SK-N-SH (cell line): Measurements from ENCODE around the gene RTCA. TPM values are rescaled to one million over a fixed set of nuclear protein-coding genes. Genes with fewer than 3 reads are reported as not detected.

Experiments used
- CTCF ChIA-PET: fragments of 300-600, 350-600 bp; formaldehyde crosslinking; extraction: SDS; loops from one replicate; lab custom pipeline; 2021; lab: Yijun Ruan, JAX
- POLR2A ChIA-PET: fragments of 350-600 bp; sonication (Branson Sonifier 250); formaldehyde crosslinking; extraction: SDS; loops from one replicate; lab custom pipeline; 2020; ENCODE audit warnings: antibody characterized with exemption, inconsistent platforms; lab: Yijun Ruan, JAX
- DNase-seq: peaks from one replicate; pipeline ENCODE4 v3.0.0; 2012
- H2AFZ ChIP-seq: fragments of 200-600 bp; sonication (generic); 2 replicates; pipeline ENCODE4 v1.8.1; 2016; ENCODE audit warnings: antibody characterized with exemption, mild to moderate bottlenecking, low read depth
- H3F3A ChIP-seq: fragments of 200-600 bp; sonication (generic); replicated peaks from 2 replicates; pipeline ENCODE3; 2016; ENCODE audit warnings: antibody characterized with exemption, mild to moderate bottlenecking; ENCODE audit not compliant: insufficient read depth
- H3K27ac ChIP-seq, 2 experiments: fragments of 200-500 bp in 1 of 2; fragments of 200-600 bp in 1 of 2; sonication (Bioruptor generic) in 1 of 2; sonication (generic), shearing (Covaris generic) in 1 of 2; 2 replicates each; pipeline versions ENCODE4 v1.5.1 to v1.6.1; 2014 to 2016; ENCODE audit warnings: low read depth in 2 of 2, inconsistent platforms in 1 of 2, low read length in 1 of 2, mild to moderate bottlenecking in 1 of 2, mixed read lengths in 1 of 2
- H3K27me3 ChIP-seq: fragments of 200-600 bp; sonication (generic), shearing (Covaris generic); 2 replicates; pipeline ENCODE4 v1.6.1; 2016; ENCODE audit warnings: mixed run types; ENCODE audit not compliant: insufficient read depth
- H3K36me3 ChIP-seq, 2 experiments: fragments of 200-500 bp in 1 of 2; fragments of 200-600 bp in 1 of 2; sonication (Bioruptor generic) in 1 of 2; sonication (generic) in 1 of 2; replicated peaks in 1 of 2; 2 replicates each; pipeline versions ENCODE3 to v1.5.1; 2014 to 2016; ENCODE audit warnings: low read length in 1 of 2, mild to moderate bottlenecking in 1 of 2; ENCODE audit not compliant: insufficient read depth in 2 of 2, control insufficient read depth in 1 of 2
- H3K4me1 ChIP-seq, 2 experiments: fragments of 200-500 bp in 1 of 2; fragments of 200-600 bp in 1 of 2; sonication (Bioruptor generic) in 1 of 2; sonication (generic), shearing (Covaris generic) in 1 of 2; 2 replicates each; pipeline versions ENCODE4 v1.5.1 to v1.6.1; 2014 to 2016; ENCODE audit warnings: low read depth in 1 of 2, low read length in 1 of 2, mixed run types in 1 of 2; ENCODE audit not compliant: insufficient read depth in 2 of 2, control insufficient read depth in 1 of 2
- H3K4me2 ChIP-seq: fragments of 200-600 bp; sonication (generic), shearing (Covaris generic); 2 replicates; pipeline ENCODE4 v1.6.1; 2017; ENCODE audit warnings: mixed run types
- H3K4me3 ChIP-seq, 2 experiments: fragments of 200-500 bp in 1 of 2; fragments of 200-600 bp in 1 of 2; sonication (Bioruptor generic) in 1 of 2; sonication (generic), shearing (Covaris generic) in 1 of 2; 2 replicates each; pipeline versions ENCODE4 v1.5.1 to v1.8.1; 2014 to 2016; ENCODE audit warnings: low read depth in 2 of 2, inconsistent platforms in 1 of 2, low read length in 1 of 2, mild to moderate bottlenecking in 1 of 2, mixed read lengths in 1 of 2, moderate library complexity in 1 of 2
- H3K79me2 ChIP-seq: fragments of 200-600 bp; sonication (generic); 2 replicates; pipeline ENCODE4 v1.8.1; 2017; ENCODE audit warnings: mild to moderate bottlenecking; ENCODE audit not compliant: insufficient read depth
- H3K9ac ChIP-seq: fragments of 200-600 bp; sonication (generic); 2 replicates; pipeline ENCODE4 v1.6.1; 2017; ENCODE audit warnings: mixed run types
- H3K9me2 ChIP-seq: fragments of 200-600 bp; sonication (generic); 2 replicates; pipeline ENCODE4 v1.6.1; 2017; ENCODE audit warnings: mixed run types
- H3K9me3 ChIP-seq: fragments of 200-600 bp; sonication (generic); 2 replicates; pipeline ENCODE4 v1.6.1; 2017; ENCODE audit warnings: mixed run types, mild to moderate bottlenecking, moderate library complexity
- H4K20me1 ChIP-seq: fragments of 200-600 bp; sonication (generic); 2 replicates; pipeline ENCODE4 v1.6.1; 2017; ENCODE audit warnings: mild to moderate bottlenecking, mixed run types; ENCODE audit not compliant: insufficient read depth
- CHD2 ChIP-seq: fragments of 150-350 bp; IDR thresholded peaks from 2 replicates; pipeline ENCODE4 v1.6.1; 2018; ENCODE audit warnings: low read length; ENCODE audit not compliant: partially characterized antibody
- EZH2phosphoT487 ChIP-seq: fragments of 200-600 bp; sonication (generic); IDR thresholded peaks from 2 replicates; pipeline ENCODE4 v1.6.1; 2017; ENCODE audit warnings: low read depth, mixed run types, mild to moderate bottlenecking, antibody characterized with exemption, moderate library complexity, borderline replicate concordance
- FOSL2 ChIP-seq: IDR thresholded peaks from 2 replicates; pipeline ENCODE4 v1.4.0; 2012; ENCODE audit warnings: low read depth, mild to moderate bottlenecking, moderate library complexity, borderline replicate concordance
- FOXJ3 ChIP-seq: sonication (generic); formaldehyde crosslinking; IDR thresholded peaks from 2 replicates; pipeline ENCODE4 v1.5.1; 2020; ENCODE audit warnings: mild to moderate bottlenecking, missing genetic modification reagents
- FOXM1 ChIP-seq: IDR thresholded peaks from 2 replicates; pipeline ENCODE4 v1.4.0; 2012; ENCODE audit warnings: low read depth, mild to moderate bottlenecking
- GABPA ChIP-seq: IDR thresholded peaks from 2 replicates; pipeline ENCODE4 v1.4.0; 2012; ENCODE audit warnings: low read depth, mild to moderate bottlenecking
- JUND ChIP-seq: IDR thresholded peaks from 2 replicates; pipeline ENCODE4 v1.4.0; 2012
- MAX ChIP-seq: IDR thresholded peaks from 2 replicates; pipeline ENCODE4 v1.4.0; 2012; ENCODE audit warnings: low read depth
- MEF2A ChIP-seq: IDR thresholded peaks from 2 replicates; pipeline ENCODE4 v1.4.0; 2012; ENCODE audit warnings: low read depth, borderline replicate concordance
- MXI1 ChIP-seq: IDR thresholded peaks from 2 replicates; pipeline ENCODE4 v1.6.1; 2012; ENCODE audit warnings: mild to moderate bottlenecking, low read depth, low read length, improper control_type of control experiment
- NFIC ChIP-seq: IDR thresholded peaks from 2 replicates; pipeline ENCODE4 v1.4.0; 2012; ENCODE audit warnings: borderline replicate concordance
- NRF1 ChIP-seq: IDR thresholded peaks from 2 replicates; pipeline ENCODE4 v1.6.1; 2012; ENCODE audit warnings: low read depth, mild to moderate bottlenecking, low read length
- POLR2AphosphoS5 ChIP-seq: IDR thresholded peaks from 2 replicates; pipeline ENCODE4 v1.6.1; 2012; ENCODE audit warnings: low read depth, low read length
- RCOR1 ChIP-seq: fragments of 150-350 bp; IDR thresholded peaks from 2 replicates; pipeline ENCODE4 v1.6.1; 2017; ENCODE audit warnings: antibody characterized with exemption, low read length
- RXRA ChIP-seq: IDR thresholded peaks from 2 replicates; pipeline ENCODE4 v1.4.0; 2012; ENCODE audit warnings: low read depth, mild to moderate bottlenecking, borderline replicate concordance
- SIN3A ChIP-seq: IDR thresholded peaks from 2 replicates; pipeline ENCODE4 v1.6.1; 2012; ENCODE audit warnings: low read depth, mild to moderate bottlenecking, low read length, moderate library complexity, borderline replicate concordance
- TCF12 ChIP-seq: IDR thresholded peaks from 2 replicates; pipeline ENCODE4 v1.4.0; 2012
- TEAD4 ChIP-seq: IDR thresholded peaks from 2 replicates; pipeline ENCODE4 v1.4.0; 2012; ENCODE audit warnings: mild to moderate bottlenecking, borderline replicate concordance; ENCODE audit not compliant: insufficient read depth
- USF1 ChIP-seq: IDR thresholded peaks from 2 replicates; pipeline ENCODE4 v1.4.0; 2012; ENCODE audit warnings: low read depth, borderline replicate concordance
- YY1 ChIP-seq: IDR thresholded peaks from 2 replicates; pipeline ENCODE4 v1.4.0; 2012; ENCODE audit warnings: low read depth, mild to moderate bottlenecking
- WGBS: methylation state at CpG from one replicate; pipeline ENCODE4 v1.1.6; 2017; ENCODE audit warnings: low lambda C conversion rate; 5-methylcytosine and 5-hydroxymethylcytosine counted together
- polyA plus RNA-seq, 3 experiments: library from polyadenylated mRNA; depleted of rRNA; stranded (reverse); fragments of >200 nt; gene quantifications; 2 replicates each; pipeline ENCODE4 v1.2.3, GENCODE V29; 2012

Gene RTCA
- polyA plus RNA-seq, 1 of the 3 experiments (the other 2 are of a cell fraction) = 17.3 TPM

GRCh38 chr1:100246738-100247137 lies 19.3 kb upstream of the RTCA start:
- CTCF ChIA-PET = no interaction called here

GRCh38 chr1:100249155-100249536 lies 16.9 kb upstream of the RTCA start:
- Histone ChIP-seq H2AFZ (peak overlapping the region; percentile 93), H3K27ac (peak overlapping the region; percentile 59 to 94), H3K4me1 (peaks cover 8 to 10% of the 10 kb centered on the region in 2 experiments; a peak in 3 of 4 replicates), H3K9ac (peak overlapping the region; percentile 81), H3K27me3 (no peaks in the 10 kb centered on the region), H3K4me3 (peak overlapping the region; percentile 73 to 91), H3K79me2 (peaks cover 41% of the 10 kb centered on the region), H3K4me2 (peak overlapping the region; percentile 86), H3K36me3 (peaks cover 0 to 8% of the 10 kb centered on the region in 2 experiments), H3K9me2 (no peaks in the 10 kb centered on the region), H3F3A (no peaks in the 10 kb centered on the region), H4K20me1 (no peaks in the 10 kb centered on the region), H3K9me3 (no peaks in the 10 kb centered on the region)
- TF ChIP-seq POLR2AphosphoS5 (no peak), FOXJ3 (CRISPR knock-in tag) (no peak), JUND (no peak), GABPA (no peak), NFIC (no peak), RCOR1 (no peak), MEF2A (no peak), CHD2 (no peak), NRF1 (no peak), TEAD4 (no peak), SIN3A (no peak), MAX (no peak), RXRA (no peak), USF1 (no peak), FOSL2 (no peak), EZH2phosphoT487 (no peak), YY1 (no peak), FOXM1 (no peak)
- 1% methylated on average over 12 of the region's 12 CpGs for WGBS
- POLR2A ChIA-PET = interaction anchor here (0.6 to 2.6 kb wide), 4 partner anchors 17 to 116 kb away, joined by 3 to 17 read pairs (median 3); partner anchors contain the start of genes RTCA, SASS6 and TRMT13
- DNase-seq = peak; percentile 12
- CTCF ChIA-PET = interaction anchor here (1.0 to 1.8 kb wide), 2 partner anchors 27 to 210 kb away, joined by 3 to 6 read pairs; no protein-coding TSS in a partner anchor

More at GRCh38 chr1:100246738-100247137, 19.3 kb upstream of the RTCA start:
- Histone ChIP-seq H3K4me1 (peaks cover 8 to 10% of the 10 kb centered on the region in 2 experiments; a peak in 3 of 4 replicates), H3K4me3 (no peak overlapping the region), H3K27ac (no peak overlapping the region), H3K36me3 (peaks cover 0 to 8% of the 10 kb centered on the region in 2 experiments), H3K4me2 (no peak overlapping the region), H3K79me2 (peaks cover 65% of the 10 kb centered on the region), H3K9me3 (no peaks in the 10 kb centered on the region), H3K9ac (no peak overlapping the region), H3K9me2 (no peaks in the 10 kb centered on the region), H4K20me1 (no peaks in the 10 kb centered on the region), H3K27me3 (no peaks in the 10 kb centered on the region), H3F3A (no peaks in the 10 kb centered on the region), H2AFZ (no peak overlapping the region)
- DNase-seq = no peak
- TF ChIP-seq TCF12 (no peak), FOXJ3 (CRISPR knock-in tag) (no peak), MXI1 (no peak), GABPA (no peak)
- POLR2A ChIA-PET = no interaction called here
- 83% methylated on average over 4 of the region's 4 CpGs for WGBS
